HG03066 (cell line): ENCODE results near the gene SHC4.

Experiments
- ATAC-seq: cut with Tn5 transposase; IDR thresholded peaks from one replicate; pipeline ENCODE4 v1.9.1; 2021; ENCODE audit warnings: low read depth; ENCODE audit not compliant: unreplicated experiment

The SHC4 gene, protein sequence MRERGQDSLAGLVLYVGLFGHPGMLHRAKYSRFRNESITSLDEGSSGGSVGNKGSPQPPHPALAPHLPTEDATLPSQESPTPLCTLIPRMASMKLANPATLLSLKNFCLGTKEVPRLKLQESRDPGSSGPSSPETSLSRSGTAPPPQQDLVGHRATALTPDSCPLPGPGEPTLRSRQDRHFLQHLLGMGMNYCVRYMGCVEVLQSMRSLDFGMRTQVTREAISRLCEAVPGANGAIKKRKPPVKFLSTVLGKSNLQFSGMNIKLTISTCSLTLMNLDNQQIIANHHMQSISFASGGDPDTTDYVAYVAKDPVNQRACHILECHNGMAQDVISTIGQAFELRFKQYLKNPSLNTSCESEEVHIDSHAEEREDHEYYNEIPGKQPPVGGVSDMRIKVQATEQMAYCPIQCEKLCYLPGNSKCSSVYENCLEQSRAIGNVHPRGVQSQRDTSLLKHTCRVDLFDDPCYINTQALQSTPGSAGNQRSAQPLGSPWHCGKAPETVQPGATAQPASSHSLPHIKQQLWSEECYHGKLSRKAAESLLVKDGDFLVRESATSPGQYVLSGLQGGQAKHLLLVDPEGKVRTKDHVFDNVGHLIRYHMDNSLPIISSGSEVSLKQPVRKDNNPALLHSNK

DNA sequence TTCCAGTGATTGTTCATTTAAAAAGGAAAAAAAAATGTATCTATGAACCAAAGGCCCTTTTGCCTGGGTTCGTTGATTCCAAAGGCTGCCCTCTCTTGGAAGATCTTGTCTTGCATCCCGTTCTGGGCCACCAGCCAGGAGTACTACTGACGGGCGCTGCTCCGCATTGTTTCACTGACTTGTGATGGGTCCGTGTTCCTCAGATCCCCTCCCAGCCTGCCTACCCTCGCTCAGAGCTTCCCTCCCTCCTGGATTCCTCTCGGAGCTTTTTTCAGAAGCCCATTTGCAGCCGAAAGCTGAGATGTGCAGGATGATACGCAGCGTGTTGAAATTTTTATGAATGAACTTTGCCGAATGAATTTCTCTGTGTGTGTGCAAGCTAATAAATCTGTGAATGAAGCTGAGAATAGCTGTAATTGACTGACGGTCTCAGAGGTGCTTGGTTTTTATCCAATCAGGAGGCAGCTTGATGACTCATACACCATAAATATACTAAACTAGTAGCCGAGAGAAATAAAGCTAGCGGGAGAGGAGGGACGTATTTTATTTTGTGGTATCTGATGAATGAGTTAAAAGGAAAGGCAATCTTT lies at the start of gene SHC4:
SHC4 (minus strand) TSS at position 396 of the 590 bp plus-strand sequence. CDS start 904 bp downstream, outside the sequence.
- no peak for ATAC-seq

DNA sequence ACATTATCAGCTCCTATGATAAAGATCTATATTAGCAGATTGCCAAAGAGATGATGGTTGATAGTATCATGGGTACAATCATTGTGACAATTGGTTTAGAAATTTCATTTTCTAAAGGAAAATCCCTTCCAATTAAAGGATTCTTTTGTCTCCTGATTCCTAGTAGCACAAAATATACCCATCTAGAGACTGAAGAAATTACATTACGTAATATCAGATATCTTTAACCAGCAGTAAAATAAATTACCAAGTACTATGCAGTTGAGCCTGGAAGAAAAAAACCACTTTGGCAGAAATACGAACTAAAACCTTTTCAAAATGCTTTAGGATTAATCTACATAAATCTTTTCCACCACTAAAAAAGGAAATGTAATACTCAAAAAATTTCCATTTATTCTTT lies 35.6 kb upstream of the SHC4 start:
- no peak for ATAC-seq

DNA sequence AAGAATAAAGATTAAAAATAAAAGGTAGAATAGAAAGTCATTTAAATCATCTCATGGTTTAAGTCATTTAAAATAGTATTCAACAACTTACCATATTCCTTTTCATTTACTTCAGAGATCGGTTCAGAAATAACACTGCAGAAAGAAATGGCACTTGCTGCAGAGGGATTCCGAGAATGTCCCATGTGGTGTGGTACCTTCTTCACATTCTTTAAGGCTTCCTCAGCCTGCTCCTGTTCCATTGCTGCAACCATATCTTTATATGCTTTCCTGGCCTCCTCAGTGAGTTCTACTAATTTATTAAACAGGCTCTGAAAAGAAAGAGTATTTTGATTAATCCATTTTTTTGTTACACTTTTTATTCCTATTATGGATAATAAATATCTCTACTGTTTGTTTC lies 32.6 kb upstream of the SHC4 start:
- ATAC-seq = no peak

DNA sequence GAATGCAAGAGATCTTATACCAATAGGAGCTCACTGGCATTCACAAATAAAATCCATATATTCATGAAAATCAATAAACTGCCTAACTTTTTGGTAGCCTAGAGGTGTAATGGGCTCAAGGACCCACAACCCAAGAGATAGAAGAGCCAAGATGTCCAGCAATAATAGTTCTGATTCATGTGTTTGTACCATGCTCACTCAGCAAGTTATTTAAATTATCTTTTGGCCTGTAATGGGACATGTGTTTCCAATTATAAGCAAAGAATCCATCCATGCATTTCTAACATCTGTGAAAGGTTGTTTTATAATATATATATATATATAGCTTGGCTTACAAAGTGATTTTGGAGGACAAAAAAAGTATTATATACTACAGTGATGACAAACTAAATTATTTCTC lies 29.7 kb upstream of the SHC4 start:
- no peak for ATAC-seq

DNA sequence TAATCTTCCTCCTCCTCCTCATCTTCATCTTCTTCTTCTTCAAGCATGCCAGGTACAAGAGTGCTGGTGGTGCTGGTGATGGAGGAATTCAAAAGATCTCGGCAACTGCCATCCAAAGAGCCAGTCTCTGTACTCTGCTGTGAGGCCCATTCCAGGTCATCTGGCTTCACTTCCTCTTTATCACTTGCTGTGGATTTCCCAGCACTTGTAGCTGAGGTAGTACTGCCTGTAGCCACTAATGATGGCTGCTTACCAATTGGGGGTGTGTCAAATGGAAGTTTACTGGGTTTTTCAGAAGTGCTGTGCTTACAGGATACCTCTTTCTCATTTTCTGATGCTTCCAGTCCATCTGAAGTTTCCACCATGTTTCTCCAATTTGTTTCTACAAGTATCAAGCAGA lies 28.8 kb upstream of the SHC4 start:
- no peak for ATAC-seq

DNA sequence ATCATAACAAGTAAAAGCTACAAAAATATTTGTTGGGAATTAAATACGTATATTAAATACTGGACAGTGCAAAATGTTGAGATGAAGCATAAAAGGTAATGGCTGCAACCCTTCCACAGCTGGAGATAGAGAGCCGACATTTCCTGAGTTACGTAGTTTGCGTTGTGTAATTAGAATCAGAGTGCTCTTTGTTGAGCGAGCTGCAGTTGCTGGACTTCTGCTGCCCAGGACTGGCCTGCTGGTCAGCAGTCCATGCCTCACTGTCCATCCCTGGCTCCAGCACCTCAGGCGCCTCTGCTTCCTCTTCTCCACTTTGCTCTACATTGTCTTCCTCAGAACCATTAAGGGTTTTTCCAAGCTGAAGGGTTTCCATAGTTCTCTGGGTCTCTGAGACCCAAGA lies 28.4 kb upstream of the SHC4 start:
- ATAC-seq = no peak

DNA sequence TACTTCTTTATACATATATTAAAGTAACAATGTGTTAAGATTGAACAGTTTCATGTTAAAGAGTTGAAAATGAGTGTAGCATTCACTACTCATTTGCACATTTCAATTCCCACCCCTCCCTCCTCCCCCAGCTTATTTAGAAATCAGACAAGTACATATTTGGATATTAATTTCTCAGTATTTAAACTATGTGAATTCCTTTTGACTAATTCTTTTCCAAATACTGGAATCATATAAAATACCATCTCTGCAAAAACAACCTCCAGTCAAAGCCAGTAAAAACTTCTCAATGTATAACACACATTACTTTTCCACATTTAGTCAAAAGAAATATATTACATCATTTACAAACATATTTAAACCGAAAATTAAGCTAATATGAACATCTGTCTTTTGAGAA lies 25.5 kb upstream of the SHC4 start:
- ATAC-seq = no peak

DNA sequence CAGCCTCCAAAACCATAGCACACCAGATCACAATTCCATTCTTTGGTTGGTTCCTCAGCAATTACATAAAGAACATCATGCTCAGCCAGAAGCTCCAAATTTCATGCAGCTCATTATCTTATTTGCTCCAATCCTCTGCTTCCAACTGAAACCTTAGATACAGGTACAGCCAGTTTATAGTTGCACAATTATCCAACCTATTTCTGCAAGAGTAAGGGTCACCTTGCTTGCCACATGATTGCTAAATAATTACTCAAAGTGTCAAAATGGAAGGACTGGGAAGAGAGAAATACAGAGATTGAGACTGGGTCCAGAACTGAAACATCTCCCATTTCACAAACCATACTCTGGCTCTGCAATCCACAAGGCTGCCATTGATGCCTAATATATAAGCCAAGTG lies 23.4 kb upstream of the SHC4 start:
- no peak for ATAC-seq

DNA sequence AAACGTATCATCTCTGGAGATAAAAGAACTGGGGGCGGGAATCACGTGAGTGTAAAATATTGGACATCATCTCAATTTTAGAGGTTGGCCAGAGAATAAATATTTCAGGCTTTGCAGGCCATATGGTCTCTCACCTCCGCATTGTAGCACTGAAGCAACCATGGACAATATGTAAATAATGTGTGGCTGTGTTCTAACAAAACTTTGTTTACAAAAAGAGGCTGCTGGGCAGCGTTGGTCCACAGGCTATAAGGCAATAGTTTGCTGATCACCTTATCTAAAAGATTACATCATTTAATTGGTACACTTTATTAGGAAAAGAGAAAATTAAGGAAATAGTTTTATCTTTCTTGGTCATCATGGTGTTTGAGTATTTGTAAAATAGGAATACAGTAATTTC lies 22.5 kb upstream of the SHC4 start:
- no peak for ATAC-seq

DNA sequence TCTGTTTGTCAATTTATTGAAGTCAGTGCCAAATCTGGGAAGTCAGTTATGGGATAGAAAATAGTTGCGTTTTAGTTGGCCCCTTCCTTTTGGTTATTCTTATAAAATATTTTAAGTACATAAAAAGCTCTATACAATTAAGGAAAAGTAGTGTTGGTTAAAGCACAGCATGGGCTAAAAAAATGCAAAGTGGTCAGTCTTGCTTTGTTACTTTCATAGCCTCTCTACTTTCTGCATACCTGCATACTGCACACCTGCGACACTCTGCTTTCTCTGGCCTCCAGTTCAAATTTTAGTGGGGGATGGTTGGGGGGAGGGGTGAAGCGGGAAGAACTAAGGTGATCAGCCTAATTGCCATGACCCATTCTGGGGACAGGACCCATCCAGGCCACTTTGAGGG lies 21.8 kb upstream of the SHC4 start:
- ATAC-seq = no peak

DNA sequence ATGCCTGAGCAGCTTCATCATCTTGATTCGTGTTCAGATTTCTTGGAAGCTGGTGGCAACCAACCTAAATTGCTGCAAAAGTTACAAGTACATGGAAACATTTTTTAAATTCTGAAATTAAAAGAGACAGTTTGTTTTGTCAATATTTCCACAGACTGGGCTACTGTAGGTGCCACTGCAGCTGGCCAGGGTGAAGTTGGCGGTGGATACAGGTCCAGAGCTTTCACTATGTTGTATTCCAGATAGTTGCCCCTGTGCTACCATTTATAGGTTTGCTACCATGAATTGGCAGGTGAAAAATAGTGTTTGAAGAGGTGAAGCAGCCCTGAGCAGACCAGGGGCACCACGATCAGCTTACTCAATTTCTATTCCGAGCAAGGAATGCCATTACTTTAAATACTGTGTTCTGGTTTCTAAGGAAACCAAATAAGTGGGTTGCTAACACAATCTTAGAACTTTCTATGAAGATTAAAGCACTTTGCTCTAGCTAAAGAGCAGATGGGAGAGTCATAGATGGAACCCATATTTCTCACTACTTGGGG lies 21.2 kb upstream of the SHC4 start:
- ATAC-seq = no peak

DNA sequence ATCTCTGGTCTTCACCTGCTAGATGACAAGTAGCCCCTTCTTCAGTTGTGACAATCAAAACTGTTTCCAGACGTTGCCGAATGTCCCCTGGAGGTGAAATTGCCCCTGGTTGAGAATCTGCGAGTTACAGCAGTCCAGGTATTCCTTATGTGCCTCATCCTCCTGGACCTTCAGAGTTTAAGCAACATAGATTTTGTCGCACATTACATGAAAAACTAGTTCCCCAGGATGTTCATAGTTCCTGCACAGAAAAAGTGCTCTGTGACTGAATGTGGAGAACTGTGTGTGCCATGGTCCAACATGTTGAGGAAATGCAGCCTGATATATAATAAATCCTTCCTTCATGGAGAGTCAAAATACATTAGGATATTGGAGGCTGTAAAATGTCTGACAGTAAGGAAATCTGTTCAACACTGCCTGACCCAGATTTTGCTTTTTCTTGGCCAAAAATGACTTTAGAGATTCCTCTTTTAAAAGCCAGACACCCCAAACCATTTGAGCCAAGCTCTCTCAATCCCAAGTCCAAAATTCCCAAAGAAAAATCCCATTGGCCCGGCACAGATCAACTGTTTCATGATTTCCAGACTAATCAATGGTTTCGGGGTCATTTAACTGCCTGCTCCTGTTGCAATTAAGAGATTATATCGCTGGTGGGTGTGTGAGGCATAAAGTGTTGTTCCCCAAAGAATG lies 20.4 kb upstream of the SHC4 start:
- no peak for ATAC-seq

DNA sequence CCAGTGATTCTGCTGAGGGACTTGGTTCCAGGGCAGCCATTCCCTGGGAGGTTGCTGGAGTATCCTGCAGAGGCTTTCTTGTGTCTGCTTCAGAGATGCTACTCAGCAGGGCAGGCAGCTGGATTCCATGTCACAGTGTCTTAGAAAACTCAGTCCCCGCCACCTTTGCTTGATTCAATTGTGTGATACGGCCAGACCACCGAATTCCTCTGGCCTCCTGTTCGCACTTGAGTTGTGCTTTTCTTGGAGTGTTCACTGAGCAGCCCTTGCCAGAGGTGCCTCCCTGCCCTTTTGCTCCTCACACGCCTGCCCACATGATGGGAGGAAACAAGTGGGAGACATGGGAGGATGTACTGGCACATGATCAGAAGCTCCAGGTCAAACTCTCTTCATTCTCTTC lies 19.6 kb upstream of the SHC4 start:
- ATAC-seq = no peak

DNA sequence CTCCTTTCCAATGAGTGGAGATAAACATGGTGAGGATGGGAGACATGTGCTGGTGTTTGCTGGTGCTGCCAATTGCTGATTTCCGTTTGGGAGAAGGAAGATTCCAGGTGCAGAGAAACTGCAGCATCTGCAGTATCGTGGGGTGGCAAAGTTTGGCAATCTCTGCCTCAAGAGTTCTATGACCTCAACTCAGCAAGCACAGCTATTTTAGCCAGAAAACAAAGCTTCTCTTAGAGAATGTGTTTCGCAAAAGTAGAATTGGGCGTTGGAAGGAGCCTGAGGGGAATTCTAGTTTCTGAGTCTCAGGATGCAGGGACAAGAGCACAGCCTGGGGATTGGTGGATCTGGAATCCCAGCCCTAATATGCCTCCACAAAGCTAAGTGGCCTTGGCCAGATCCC lies 18.2 kb upstream of the SHC4 start:
- ATAC-seq = no peak

DNA sequence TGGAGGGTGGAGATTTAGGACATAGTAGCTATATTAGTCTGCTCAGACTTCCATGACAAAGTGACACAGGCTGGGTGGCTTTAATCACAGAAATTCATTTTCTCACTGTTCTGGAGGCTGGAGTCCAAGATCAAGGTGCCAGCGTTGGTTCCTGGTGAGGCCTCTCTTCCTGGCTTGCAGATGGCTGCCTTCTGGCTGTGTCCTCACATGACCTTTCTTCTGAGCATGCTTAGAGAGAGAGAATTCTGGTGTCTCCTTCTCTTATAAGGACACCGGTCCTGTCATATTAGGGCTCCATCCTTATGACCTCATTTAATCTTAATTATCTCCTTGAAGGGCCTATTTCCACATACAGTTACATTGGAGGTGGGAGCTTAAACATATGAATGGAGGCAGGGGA lies 14.9 kb upstream of the SHC4 start:
- no peak for ATAC-seq

DNA sequence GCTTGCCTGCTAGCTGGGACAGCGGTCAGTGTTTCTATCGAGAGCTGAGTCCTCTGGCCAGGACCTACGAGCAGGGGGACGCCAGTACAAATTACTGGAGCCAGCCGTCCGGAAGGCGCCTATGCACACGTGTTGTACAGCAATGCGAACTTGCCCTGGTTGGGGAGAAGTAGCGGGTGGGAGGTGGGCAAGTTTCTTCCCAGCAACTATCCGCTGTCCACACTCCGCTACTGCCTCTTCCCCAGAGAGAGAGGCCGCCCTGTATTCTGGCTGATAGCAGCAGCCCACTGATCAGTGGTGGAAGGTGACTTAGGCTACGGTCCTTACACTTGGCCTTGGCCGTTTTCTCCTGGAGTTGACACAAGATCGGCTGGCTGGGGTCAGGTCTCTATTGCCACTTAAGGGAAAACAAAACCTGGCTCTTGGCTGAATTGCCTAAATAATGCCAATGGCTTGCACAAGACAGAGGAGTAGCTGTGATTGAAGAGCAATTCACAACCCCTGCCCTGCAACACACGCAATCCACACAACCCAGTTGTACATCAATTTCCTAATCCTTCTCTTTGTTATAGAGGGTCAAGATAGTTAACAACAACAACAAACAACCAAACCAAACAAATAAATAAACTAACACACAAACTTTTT lies 12.8 kb upstream of the SHC4 start:
- ATAC-seq = no peak

DNA sequence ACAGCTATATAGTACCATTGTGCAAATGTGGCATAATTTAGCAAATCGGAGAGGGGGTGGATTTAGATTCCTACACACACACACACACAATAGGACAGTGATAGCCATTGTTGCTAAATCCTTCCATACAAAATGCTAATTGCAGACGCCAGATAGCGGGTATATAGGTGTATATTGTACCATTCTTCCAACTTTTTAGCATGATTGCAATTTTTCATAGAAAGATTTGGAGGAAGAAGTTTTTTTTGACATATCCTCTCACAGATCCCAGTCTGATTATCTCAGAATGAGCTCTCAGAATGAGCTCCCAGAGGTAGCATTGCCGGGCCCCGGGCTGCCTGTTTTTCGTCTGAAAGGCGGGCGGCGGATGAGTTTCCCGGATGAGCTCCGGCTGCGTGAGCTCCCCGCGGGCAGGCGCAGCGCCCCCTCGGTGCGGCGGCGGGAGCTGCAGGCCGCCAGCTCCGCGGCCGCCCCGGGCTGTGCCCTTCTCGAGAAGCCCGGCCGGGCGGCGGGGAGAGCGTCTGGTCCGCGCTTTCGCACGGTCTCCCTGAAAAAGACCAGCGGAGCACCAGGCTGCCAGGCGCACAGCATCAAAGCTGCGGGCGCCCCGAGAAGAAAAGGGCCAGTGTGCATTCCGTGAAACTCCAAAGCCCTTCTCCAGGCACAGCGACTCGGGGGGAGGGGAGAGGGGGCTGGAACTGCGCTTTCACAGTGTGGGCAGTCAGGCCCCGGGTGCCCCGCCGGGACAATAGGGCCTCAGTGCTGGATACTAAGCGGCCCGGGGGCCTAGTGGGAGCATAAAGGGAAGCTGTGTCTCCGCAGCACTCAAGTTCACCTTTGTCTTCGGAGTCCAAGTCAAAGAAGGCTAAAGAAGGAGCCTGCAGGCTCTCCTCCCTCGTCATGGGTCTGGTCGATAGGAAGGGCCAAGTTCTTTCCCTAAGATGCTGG lies 12.0 kb upstream of the SHC4 start:
- ATAC-seq = peak; percentile 95

DNA sequence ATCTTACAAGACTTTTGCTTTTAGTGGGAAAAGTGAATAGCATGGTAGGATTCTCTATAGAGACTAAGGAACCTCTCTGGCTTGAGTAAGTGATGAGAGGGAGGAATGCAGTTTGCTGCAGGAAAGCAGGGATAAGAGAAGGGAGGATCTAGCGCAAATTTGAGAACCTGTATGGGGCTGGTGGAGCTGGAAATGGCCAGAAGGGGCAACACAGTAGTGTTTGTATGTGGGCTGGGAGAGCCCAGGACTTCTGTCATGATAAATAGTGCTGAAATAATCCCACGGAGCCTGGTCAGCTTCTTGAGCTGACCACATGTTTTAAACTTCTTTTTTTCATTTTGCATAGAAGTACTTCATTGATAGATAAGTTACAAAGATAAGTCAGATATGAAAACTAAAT lies 11.2 kb upstream of the SHC4 start:
- ATAC-seq = no peak

DNA sequence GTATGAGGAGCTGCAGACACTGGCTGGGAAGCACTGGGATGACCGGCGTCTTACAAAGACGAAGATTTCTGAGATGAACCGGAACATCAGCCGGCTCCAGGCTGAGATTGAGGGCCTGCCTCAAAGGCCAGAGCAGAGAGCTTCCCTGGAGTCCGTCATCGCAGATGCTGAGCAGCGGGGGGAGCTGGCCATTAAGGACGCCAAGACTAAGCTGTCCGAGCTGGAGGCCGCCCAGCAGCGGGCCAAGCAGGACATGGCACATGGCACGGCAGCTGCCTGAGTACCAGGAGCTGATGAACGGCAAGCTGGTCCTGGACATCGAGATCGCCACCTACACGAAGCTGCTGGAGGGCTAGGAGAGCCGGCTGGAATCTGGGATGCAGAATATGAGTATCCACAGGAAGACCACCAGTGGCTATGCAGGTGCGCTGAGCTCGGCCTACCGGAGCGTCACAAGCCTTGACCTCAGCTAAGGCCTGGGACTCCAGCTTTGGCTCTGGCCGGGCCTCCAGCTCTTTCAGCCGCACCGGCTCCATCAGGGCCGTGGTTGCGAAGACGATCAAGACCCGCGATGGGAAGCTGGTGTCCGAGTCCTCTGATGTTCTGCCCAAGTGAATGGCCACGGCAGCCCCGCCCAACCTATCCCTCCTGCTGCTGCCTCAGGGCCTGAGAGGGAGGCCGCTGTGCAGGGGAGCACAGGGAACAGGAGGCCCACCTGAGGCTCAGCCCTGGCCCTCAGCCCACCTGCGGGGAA lies 9.2 kb upstream of the SHC4 start:
- ATAC-seq = no peak
